HuH-7 (cell line): ENCODE data around the gene ERP27.
A peak's percentile ranks its signal among the peaks of the same experiment; 100 is the strongest.

Experiments
- DNase-seq: peaks from one replicate; pipeline ENCODE4 v3.0.0; 2011; ENCODE audit warnings: low spot score

The ERP27 gene

DNA sequence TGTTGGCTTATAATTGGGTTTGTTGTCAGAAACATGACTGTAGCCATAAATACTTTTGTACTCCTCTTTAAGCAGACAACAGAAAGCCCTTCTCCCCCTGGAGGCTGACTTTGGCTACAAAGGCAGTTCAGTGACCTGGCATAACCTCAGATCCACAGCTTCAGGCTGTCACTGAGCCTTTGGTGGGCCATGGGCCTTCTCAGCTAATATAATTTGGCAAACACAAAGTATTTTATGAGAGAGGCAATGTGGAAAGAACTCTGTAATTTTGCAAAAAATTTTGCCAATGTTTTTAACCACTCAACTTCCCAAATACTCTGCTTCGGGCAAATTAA lies 37.1 kb downstream of the ERP27 start:
- peak; percentile 43 for DNase-seq

DNA sequence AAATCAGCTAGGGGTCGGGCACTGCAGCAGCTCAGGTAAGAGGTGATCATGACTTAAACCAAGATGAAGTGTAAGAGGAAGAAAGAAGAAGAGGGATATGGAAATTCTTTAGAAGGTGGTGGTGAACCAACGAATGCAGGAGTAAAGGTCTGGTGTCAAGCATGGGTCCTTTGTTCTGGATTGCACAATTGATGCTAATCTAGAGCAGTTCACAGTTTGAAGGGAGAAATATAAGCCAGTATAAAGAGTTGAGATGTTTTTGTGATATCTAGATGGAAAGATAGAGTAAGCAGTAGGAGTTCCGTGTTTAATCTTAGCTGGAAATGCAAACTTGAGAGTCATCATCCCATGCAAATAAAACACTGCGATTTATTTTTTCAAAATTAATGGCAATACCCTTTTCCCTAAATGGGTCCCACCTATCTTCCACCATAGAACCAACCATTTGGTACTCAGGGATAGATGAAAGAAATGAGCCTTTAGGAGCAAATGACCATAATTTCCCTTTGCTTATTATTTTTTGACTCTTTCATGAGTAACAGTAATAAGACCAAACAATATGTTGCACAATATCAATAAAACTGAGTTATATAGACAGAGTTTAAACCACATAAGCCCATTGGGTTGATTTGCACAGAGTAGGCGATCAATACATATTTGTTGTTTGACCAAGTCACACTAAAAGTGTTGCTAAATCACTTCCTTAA lies 37.7 kb downstream of the ERP27 start:
- DNase-seq: no peak

DNA sequence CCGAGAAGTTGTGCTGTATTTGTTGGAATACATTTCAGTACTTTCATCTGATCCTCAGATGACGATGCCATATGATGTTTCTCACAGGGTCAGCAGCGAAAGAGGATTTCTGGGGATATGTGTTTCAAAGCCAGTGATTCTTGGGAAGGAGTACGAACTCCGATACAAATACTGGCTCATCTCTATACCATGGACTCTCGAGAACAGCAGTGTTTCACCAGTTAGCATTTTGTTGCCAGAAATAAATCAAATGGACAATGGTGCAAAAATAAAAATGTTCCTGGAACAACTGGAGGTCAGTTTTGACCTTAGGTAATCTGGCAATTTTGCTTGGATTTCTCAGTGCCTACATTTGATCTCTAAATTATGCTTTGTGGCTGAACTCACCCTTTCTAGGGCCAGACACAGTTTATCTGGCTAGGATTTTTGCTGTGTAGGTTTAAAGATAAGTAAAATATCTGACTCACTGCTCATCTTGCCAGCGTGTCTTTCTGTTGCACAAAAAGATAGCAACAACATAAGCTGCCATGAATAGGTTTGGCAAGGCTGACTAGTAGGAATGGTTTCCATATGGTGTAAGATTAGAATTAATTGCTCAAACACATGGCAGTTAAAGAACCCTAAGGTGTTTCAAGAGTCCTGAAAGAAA lies 41.7 kb downstream of the ERP27 start:
- no peak for DNase-seq

DNA sequence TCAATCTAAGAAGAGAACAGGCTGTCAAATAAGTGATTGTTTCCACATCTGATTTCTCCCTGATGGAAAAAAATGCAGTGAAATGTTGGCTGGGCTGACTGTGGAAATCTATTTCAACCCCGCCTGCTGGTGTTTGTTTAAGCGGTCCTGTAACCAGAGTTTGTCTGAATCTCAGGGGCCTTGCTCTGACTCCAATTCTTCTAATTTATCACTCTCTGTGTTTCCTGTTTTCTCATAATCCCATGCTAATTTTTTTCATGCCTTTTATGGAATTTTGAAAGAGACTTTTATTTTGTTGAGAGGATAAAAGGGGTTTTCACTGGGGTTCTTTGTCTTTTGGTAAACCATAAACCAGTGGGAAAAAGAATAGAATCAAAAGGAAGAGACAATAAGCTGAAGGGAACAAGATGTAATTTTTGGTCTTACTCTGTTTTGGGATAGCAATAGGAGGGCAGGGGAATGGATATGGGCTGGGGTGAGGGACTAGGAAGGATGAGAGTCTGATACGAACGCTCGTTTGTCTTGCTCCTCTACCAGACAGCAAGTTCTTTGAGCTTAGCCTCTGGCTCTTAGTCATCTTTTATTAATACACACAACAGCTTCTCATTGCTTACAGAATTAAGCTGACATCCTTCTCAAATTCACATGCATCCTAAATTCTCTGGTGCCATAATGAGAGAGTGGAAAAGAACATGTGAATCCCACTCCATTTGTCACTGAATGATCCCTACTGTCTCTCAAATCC lies 44.7 kb downstream of the ERP27 start:
- no peak for DNase-seq

DNA sequence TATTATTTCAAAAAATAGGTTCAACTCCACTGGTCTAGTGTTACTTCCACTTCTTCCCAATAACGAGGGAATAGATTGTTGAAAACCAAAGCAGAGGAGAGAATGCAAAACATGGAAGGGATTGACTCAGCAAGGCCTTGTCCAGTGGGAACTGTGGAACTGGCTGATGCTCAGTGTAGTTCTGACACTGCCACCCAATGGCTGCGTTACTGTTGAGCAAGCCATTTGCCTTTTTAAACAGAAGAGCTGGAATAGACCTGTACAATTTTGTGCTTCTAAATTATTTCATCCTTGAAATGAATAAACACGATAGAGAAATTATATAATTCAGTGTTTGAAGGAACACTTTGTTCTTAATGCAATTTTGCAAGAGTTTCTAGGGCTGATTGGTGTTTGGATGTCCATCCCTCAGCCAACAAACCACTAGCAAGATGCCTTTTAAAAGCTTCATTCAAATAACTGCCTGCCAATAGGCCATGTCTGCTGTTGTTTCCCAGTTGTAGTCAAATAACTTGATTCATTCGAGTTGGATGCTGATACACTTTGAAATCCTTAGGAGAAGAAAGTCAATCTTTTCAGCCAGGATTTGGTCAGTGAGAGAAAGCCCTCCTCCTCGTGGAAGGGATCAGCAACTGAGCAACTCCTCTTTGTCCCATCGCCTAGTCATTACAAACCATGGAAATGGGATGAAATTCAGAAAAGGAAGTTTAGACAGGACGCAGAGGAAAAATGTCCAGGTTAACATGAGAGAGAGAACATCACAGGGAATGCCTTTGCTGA lies 45.4 kb downstream of the ERP27 start:
- DNase-seq: no peak

DNA sequence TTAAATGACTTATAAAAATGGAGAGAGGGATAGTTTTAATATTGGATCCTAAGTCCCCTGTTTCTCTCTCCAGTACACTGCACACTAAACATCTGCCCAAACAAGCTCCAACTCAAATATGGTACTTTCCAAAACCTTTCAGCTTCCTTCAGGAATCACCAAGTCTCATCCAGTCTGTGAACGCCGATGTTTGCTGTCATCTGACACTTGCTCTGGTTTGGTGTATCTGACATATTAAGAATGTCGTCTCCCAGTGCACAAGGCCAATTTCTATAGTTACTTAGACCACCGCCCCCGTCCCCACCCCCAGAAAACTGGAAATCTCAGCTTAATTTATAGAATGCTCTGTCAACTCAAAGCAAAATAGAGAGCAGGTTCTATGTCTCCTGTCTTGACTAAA lies 47.6 kb downstream of the ERP27 start:
- no peak for DNase-seq

DNA sequence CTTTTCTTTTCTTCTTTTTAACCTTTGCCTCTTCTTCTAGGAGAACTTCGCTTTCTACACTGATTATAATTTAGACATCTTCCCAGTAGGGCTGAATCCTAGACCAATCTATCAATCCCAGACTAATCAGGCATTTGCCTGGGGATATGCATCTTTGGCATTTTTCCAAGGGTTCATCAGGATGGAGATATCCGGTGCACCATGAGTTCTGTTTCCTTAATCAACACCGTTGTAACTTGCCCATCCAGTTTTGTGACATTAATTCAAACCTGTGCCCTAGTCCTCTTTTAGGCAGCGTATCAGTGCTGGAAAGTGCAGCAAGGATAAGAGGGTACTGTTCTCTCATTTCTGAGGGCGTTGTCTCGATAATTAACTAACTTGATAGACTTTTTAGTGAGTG lies 52.1 kb downstream of the ERP27 start:
- no peak for DNase-seq

DNA sequence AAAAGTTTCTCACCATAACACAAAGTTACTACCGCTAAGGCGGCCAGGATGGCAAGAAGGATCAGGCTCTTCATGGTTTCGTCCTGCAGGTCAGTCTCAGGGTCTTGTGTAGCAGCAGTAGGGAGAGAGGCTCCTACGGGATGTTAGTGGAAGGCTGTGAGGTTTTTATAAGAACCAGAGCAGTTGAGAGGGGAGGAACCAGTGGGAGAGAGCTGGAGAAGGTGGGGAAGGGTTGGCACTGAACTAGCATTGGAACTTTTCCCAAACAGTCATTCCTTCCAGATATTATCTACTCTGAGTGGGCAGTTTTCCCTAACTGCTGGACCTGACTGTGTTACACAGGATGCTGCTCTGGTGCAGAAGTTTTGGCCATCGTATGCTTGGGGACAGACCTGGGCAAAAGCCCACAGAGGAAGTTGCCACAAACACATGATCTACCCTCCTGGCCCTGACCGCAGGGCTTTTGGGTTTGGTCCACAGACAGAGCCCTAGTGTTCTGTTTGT lies 52.6 kb downstream of the ERP27 start, which contains the start of gene MGP:
Gene MGP (minus strand): TSS at position 137 of the 504 bp plus-strand sequence. CDS start 63 bp downstream, at position 74.
- no peak for DNase-seq

DNA sequence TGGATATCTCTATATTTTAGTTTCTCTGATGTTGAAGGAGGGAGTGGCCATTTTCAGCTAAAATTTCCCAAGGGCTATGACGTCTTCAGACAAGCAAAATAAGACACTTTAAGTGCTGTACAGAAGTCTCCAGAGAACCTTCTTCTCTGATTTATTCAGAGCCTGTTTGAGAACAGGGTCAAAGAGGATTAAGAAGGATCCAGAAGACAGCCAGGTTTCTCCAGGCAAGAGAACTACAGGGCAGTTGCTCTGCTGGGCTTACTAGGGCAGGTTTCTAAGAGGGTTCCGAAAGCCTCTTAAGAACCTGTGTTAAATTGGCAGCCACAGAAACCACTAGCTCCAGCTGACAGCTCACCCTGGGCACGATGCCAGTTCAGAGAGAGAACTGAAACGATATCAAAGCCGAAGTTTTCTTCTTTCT lies 53.9 kb downstream of the ERP27 start:
- no peak for DNase-seq

DNA sequence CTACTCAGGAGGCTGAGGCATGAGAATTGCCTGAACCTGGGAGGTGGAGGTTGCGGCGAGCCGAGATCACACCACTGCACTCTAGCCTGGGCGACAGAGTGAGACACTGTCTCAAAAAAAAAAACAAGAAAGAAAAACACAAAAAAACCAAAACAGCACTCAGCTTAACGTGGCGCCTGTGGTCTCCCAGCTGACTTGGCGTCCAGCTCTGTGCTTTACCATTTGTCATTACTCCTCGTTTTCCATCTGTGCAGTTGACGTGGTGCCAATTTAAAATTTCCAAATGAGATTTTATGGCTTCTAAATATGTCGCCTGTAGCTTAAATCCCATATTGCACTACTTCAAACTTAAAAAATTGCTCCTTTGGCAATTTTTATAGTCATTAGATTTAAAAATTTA lies 54.7 kb downstream of the ERP27 start:
- no peak for DNase-seq

DNA sequence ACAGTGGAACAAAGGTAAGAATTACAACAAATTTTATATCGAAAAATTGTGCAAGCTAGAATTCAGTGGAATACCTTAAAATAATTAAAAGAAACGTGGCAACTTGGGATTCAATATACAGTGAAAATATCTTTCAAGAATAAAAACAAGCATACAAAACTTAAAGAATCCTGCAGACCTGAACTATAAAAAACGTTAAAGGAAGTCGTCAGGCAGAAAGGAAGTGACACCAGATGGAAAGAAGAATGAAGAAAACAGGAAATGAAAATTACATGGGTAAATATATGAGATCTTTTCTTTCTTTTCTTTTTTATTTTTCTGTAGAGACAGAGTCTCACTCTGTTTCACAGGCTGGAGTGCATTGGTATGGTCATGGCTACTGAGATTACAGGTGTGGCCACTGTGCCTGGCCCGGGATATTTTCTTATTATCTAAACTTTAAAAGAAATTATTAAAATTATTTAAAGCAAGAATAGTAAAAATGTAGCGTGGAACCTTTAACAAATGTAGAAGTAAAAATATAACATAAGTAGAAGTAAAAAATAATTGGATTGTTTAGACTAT lies 57.4 kb downstream of the ERP27 start:
- no peak for DNase-seq

DNA sequence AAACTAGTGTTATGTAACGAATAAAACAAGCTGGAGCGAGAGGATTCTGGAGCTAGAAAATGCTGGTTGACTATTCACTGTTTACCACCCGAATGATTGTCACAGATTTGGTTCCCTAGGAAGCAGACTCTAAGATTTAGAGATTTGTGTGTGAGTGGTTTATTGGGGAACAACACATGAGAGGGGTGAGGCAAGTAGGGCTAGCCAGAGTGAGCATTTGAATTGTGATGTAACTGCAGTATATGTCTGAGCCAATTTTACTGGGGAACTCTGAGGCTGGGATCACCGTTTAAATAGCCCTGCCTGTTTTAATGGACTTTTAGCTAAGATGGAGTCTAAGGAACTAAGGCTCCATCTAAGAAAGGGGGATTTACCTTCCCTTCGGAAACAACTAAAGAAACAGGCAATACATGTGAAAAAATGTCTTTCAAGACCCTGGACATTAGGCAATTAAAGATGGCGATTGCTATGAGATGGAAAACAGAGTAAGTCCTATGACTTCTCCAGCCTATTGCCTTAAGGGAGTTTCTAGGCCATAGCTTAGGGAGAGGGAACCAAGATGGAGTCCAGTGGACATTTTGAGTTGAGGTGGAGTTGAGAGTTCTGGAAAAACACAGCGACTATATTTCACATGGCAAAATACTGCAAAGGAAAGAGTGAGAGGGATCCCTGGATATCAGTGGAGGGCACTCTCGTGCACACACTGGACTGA lies 59.0 kb downstream of the ERP27 start:
- DNase-seq: no peak

DNA sequence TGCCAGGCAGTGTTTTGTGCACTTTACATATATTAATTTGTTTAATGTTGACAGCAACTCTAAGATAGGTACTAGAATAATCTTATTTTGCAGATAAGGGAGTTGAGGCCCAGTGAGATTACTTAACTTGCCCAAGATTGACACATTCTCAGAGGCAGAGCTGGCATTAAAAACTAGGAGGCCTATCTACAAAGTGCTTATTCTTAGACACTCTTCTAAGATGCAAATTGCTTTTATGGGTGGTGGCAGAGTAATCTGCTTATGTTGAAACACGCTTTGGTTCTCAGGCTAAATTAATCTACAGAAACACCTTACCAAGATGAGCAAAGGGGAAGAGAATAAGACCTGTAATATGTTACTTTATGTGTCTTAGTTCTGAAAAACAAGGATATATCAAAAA lies 59.8 kb downstream of the ERP27 start:
- DNase-seq: no peak

DNA sequence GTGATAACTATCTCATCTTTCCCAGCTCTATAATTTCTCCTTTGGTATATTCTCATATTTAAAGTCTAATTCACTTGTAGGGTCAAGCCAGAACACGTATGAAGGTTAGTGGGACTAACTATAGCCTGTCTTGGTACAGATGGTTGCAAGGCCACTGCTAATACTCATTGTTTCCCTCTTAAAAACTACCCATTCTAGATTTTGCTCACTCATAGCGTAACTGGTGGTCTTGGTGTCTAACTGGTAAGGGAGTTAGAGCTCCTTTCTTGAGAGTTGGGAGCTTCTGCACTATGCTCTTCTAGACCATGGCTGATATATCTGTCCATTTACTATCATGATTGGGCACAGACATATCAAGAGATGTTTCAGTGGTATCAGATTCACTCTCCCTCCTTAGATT lies 61.5 kb downstream of the ERP27 start:
- DNase-seq: no peak

DNA sequence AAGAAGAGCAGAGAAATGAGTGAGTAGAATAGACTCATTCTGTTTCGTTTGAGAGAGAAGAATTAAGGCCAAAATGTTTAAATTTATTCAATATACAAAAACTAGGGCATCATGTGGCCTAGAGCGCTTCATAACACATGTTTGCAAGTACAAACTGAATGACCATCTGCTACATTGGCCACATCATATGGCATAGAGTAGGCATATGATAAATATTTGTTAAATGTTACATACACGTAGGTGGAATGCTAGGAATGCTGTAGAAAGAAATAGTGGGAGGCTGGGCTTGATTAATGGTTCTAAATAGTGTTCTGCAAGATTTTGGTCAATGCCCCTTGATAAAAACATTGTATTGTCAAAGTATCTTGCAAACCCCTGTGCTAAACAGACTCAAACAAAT lies 63.5 kb downstream of the ERP27 start:
- no peak for DNase-seq

DNA sequence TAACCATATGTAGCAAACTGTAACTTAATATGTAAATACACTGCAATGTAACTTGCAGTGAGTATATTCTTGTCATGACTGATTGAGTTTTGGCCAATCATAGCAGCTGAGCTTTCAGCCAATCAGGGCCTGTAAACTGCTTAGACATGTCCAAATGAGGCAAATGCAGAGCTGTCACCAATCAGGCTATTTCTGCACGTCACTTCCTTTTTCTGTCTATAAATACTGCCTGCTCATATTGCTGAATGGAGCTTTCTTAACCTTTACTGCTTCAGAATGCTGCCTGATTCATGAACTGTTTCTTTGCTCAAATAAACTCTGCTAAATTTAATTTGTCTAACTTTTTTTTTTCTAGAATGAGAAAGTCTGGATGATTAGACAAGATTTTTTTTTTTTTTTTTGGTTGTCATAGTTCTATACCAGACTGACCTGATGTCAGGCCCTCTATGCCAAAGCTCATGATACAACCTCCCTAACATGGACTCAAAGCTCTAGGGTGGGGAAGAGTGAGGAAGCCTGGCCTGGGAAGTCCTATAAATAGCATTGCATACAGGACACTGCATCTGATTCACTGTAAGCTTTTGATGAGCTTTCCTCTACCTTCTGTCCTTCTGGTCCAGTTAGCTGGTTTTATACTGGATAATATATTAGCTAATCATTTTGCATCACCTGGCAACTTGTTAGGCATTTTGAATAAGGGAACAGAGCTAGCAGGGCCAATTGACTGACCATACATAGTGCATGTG lies 64.7 kb downstream of the ERP27 start:
- no peak for DNase-seq

DNA sequence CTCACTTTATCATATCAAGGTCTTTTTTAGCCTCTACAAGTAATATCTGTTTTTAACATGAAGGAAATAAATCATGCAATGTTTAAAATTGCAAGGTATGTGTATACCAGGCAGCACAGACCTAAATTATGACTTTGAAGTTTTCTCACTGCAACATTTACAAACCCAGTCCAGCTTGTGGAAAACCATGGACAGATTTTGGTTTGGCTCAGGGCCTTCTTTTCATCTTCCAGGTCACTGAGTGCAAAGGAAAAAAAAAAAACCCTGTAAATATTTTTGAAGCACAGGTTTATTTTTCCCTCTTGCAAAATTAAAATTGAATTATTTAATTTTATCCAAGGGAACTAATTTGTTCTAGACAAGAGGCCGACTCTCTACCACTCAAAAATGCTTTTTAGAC lies 66.5 kb downstream of the ERP27 start:
- DNase-seq: no peak

DNA sequence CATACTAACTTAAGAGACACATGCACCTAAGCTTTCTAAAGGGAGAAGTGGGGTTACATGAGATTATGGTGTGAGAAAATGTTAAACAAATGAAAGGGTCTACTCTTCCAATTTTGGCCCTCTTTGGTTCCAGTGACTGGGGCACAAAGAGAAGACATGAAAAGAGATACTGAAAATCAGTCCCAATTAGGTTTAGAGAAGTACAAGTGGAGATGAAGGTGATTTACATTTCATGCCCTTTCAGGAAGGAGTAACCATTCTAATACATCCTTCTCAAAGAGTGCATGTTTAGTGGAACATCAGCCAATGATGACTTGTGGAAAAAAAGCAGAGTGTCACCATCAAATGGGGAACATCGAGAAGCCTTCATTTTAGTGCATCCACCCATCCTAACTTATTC lies 67.1 kb downstream of the ERP27 start:
- DNase-seq: no peak

DNA sequence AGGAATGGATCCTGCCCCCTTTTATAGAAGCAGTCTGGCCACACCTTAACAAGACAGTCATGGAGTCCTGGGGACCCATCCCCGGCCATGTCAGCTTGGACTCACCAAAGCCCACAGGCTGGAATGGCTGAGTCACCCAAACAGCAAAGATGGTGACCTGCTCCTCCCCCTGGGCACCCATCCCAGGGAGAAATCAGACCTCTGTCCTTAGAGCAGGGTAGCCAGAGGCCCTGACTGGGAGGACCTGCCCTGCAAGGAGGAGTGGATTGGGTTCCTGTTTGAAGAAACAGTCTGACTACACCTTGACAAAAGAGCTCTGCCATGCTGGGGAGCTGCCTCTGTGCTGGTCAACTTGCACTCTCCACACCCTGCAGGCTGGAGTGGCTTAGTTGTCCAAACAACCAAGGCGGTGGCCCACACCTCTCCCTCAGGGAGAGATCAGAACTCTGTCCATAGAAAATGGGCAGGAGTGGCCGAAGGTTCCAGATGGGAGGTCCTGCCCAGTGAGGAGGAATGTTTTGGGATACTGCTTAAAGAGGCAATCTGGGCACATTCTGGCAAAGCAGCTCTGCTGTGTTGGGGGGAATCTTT lies 69.3 kb downstream of the ERP27 start:
- DNase-seq: no peak
